Epithelial cell of proximal tubule (primary cell): Measurements from ENCODE around the gene SNRPD2. TPM values are rescaled to one million over a fixed set of nuclear protein-coding genes. Genes with fewer than 3 reads are reported as not detected.

ENCODE experiments used
- DNase-seq: peaks from one replicate; pipeline ENCODE4 v3.0.0-alpha.2; 2011; ENCODE audit warnings: low read depth
- H3K4me3 ChIP-seq: 2 replicates; pipeline ENCODE4 v1.5.1; 2011; ENCODE audit warnings: low read depth, mild to moderate bottlenecking, low read length
- total RNA-seq: library from RNA; depleted of rRNA; stranded (reverse); fragments of >200 nt; gene quantifications from 2 replicates; pipeline ENCODE4 v1.2.3, GENCODE V29; 2015
- TF ChIP-seq, protein P1 (sequence below): conservative IDR thresholded peaks from 2 replicates; pipeline ENCODE4 v1.5.1; 2012; ENCODE audit warnings: low read depth, mild to moderate bottlenecking, low read length

The SNRPD2 gene
- total RNA-seq, 1 donor from 2014 or later: 331 TPM

DNA sequence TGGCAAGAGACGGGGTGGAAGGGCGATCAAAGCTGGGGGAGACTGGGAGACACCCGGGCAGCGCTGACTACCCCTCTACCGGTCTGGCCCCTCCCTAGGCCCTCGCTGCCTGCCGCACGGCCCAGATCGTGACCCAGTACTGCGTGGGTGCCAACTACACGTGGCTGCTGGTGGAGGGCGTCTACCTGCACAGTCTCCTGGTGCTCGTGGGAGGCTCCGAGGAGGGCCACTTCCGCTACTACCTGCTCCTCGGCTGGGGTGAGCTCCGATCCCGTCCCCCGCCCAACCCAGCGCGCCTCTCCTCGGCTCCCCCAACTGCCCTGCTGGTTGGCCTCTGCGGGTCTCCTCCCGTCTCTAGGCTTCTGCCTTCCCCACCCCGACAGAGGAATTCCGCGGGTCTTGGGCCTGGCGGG, 14.9 kb downstream of the SNRPD2 start:
- TF ChIP-seq, protein P1, sequence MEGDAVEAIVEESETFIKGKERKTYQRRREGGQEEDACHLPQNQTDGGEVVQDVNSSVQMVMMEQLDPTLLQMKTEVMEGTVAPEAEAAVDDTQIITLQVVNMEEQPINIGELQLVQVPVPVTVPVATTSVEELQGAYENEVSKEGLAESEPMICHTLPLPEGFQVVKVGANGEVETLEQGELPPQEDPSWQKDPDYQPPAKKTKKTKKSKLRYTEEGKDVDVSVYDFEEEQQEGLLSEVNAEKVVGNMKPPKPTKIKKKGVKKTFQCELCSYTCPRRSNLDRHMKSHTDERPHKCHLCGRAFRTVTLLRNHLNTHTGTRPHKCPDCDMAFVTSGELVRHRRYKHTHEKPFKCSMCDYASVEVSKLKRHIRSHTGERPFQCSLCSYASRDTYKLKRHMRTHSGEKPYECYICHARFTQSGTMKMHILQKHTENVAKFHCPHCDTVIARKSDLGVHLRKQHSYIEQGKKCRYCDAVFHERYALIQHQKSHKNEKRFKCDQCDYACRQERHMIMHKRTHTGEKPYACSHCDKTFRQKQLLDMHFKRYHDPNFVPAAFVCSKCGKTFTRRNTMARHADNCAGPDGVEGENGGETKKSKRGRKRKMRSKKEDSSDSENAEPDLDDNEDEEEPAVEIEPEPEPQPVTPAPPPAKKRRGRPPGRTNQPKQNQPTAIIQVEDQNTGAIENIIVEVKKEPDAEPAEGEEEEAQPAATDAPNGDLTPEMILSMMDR: no peak
- H3K4me3 ChIP-seq: peak overlapping the region; percentile 56
- no peak for DNase-seq

DNA sequence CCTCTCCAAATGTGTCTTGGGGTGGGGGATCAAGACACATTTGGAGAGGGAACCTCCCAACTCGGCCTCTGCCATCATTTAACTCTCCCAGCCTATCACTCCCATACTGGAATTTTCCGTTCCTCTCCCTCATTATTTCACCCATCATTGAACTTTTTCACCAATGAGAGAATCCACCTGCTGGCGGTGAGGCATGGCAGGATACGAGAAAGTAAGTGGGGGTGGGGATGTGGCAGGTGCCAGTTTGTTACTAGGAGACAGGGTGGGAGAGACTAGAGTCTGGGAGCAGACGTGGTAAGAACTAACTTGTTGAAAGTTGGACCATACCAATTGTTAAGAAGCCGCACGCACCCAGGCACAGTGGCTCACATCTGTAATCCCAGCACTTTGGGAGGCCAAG, 16.8 kb downstream of the SNRPD2 start:
- H3K4me3 ChIP-seq: no peak overlapping the region
- TF ChIP-seq, protein P1: no peak
- DNase-seq: no peak

DNA sequence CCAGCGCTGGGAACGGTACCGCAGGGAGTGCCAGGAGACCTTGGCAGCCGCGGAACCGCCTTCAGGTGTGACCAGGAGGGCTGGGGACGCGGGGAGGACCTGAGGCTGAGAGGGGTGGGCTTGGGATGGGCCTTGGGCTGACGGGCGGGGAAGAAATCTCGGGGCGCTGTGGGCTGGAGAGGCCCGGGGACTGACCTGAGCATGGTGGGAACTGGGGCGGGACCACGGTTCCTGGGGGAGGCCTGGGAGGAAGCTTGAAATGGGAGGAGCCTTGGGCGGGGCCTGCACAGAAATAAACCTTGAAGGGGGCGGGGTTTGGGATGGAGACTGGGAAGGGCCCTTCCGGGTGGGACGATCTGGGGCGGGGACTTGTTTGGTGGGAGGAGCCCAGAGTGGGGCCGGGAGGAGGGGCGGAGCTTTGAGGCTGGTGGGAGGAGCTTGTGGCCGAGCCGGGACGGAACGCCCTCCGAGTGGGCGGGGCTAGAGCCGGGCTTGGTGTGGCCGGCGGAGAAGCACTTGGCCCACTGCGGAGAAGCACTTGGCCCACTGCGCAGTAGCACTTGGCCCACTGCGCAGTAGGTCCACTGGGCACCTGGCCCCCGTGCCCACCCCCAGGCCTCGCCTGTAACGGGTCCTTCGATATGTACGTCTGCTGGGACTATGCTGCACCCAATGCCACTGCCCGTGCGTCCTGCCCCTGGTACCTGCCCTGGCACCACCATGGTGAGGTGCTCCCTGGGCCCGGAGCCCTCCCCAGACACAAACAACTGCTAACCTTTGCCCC, 20.9 kb downstream of the SNRPD2 start:
- no peak for DNase-seq

DNA sequence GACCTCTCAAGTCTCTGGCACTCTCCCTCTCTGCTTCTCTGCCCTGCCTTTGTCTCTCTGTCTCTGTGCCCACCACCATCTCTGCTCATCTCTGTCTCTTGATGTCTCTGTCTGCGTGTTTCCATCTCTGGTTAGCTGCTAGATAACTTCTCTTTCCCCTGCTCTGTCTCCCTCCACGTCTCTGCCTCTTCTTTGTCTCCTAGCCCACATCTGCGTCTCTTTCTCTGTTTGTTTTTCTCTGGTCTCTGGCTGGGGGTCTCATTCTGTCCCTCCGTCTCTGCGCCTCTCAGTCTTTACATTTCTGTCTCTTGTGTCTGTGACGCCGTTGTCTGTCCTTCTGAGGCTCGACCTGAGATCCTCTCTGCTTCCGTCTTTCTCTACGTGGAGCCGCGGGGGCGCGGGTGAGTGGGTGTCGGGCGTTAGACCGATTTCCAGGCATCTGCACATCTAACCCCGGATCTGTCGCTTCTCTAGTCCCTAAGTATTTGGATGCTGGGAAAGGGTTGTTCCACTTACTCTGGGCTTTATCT, 23.3 kb downstream of the SNRPD2 start:
- TF ChIP-seq, protein P1: no peak
- DNase-seq: no peak
- peak overlapping the region; percentile 43 for H3K4me3 ChIP-seq

More for the DNA sequence above, 20.9 kb downstream of the SNRPD2 start:
- TF ChIP-seq, protein P1: no peak
- H3K4me3 ChIP-seq: peak overlapping the region; percentile 57

DNA sequence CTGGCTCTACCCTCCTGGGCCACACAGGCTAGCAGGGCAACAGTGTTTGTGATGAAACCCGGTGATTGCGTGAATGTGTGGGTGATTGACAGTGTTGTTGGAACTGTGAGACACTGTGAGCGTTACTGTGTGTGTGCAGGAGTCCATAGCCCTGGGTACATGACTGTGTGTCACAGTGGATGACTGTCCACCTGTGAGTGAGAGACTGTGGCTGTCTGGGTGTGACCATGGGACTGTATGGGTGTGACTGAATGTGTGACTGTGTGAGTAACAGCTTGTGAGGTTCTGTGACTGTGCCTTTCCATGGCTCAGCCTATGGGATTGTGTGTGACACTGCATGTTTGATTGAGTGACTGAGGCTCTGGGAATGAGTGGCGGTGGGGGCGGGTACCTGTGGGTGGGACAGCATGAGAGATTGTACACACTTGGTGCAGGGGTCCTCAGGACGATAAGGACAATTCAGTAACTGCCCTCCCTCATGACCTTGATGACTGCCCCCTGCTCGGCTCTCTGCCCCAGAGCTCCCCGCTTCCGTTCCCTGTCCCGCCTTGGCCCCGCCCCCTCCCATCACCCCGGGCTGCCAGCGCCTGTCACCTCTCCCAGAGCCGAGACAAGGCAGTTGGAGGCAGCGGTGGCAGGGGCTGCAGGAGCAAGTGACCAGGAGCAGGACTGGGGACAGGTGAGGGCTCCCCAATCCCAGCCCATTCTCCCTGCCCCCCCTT, 24.0 kb downstream of the SNRPD2 start, which contains the start of gene GIPR:
GIPR (plus strand) TSS at position 602 of the 722 bp plus-strand sequence. CDS start 1,300 bp downstream, outside the sequence.
- DNase-seq: no peak
- peak within 1 kb of the TSS; percentile 43 for H3K4me3 ChIP-seq
- TF ChIP-seq, protein P1: no peak

DNA sequence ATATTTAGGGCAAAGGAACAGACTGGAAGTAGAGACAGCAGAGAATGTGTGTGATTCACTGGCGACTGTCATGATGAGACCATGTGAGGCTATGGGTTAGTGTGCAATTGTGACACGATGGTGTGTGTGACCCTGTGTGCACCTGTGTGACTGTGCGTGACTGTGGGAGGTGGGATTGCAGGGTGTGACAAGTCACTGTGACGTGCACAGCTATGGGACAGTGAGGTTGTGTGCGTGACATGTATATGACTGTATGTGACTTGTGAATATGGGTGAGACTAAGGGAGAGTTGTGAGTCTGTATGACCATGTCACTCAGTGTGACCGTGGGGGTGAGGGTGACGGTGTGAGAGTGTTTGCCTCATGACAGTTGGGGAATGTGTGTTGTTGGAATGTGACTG, 27.2 kb downstream of the SNRPD2 start:
- no peak for DNase-seq

More for the DNA sequence above, 27.2 kb downstream of the SNRPD2 start:
- H3K4me3 ChIP-seq: no peak overlapping the region
- TF ChIP-seq, protein P1: no peak
